Nephron progenitor cell (in vitro differentiated cells): ENCODE measurements around the gene ZBTB46.
A peak's percentile ranks its signal among the peaks of the same experiment; 100 is the strongest.

Experiments
- DNase-seq: peaks from one replicate; pipeline ENCODE4 v3.0.0; 2021
- H3K27ac Mint-ChIP-seq: 2 replicates; pipeline ENCODE4 v1.8.0; 2021; ENCODE audit warnings: mild to moderate bottlenecking, moderate library complexity, mixed read lengths
- H3K27me3 Mint-ChIP-seq: 2 replicates; pipeline ENCODE4 v1.8.0; 2021; ENCODE audit warnings: mild to moderate bottlenecking, low read depth, mixed read lengths; ENCODE audit not compliant: poor library complexity
- H3K36me3 Mint-ChIP-seq: 2 replicates; pipeline ENCODE4 v1.8.0; 2021; ENCODE audit warnings: low read depth, mixed read lengths
- H3K4me1 Mint-ChIP-seq: 2 replicates; pipeline ENCODE4 v1.8.0; 2021; ENCODE audit warnings: mixed read lengths
- H3K4me3 Mint-ChIP-seq: 2 replicates; pipeline ENCODE4 v1.8.0; 2021; ENCODE audit warnings: mild to moderate bottlenecking, moderate library complexity, mixed read lengths
- H3K9me3 Mint-ChIP-seq: 2 replicates; pipeline ENCODE4 v1.8.0; 2021; ENCODE audit warnings: mild to moderate bottlenecking, moderate library complexity, mixed read lengths
- TF ChIP-seq, protein P1 (sequence below): fragments of 200-600 bp; sonication (generic); IDR thresholded peaks from 2 replicates; pipeline ENCODE4 v1.5.0; 2021; ENCODE audit warnings: antibody characterized with exemption

The ZBTB46 gene

DNA sequence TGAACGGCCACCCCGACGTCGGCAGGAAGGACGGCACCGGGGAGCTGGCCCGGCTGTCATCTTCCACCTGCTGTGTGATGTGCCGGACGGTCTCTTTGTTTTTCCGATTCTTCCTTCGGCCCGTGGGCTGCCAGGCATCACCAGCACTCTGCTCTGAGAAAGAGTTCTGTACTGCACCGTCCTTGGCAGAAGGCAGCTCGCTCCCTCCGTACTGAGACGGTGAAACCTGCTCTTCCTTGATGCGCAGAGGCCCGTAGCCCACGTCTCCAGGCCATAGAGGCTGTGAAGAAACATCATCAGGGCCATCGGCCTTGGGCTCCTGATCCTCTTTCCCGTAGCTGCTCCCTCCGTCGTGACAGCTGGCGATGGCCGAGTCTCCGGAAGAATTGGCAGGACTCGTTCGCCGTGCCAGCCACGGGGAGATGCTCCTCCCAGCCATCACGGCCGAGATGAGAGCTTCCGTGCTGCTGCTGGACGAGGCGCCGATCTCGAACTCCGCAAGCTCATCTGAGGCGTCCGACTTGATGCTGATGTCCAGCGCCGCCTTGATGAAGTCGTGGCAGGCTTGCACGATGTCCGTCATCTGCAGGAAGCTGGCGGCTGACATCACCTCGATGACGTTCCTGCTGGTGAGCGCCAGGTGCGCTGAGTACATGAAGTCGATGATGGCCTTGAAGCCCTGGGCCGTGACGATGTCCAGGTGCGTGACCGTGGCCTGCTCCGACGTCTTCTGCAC is 41.1 kb downstream of the ZBTB46 start:
- Mint-ChIP-seq H3K4me3 (no peak overlapping the region), H3K36me3 (peaks cover 39% of the 10 kb centered on the region), H3K27ac (no peak overlapping the region), H3K9me3 (no peaks in the 10 kb centered on the region), H3K4me1 (peaks cover 37% of the 10 kb centered on the region), H3K27me3 (no peaks in the 10 kb centered on the region)
- TF ChIP-seq, protein P1, sequence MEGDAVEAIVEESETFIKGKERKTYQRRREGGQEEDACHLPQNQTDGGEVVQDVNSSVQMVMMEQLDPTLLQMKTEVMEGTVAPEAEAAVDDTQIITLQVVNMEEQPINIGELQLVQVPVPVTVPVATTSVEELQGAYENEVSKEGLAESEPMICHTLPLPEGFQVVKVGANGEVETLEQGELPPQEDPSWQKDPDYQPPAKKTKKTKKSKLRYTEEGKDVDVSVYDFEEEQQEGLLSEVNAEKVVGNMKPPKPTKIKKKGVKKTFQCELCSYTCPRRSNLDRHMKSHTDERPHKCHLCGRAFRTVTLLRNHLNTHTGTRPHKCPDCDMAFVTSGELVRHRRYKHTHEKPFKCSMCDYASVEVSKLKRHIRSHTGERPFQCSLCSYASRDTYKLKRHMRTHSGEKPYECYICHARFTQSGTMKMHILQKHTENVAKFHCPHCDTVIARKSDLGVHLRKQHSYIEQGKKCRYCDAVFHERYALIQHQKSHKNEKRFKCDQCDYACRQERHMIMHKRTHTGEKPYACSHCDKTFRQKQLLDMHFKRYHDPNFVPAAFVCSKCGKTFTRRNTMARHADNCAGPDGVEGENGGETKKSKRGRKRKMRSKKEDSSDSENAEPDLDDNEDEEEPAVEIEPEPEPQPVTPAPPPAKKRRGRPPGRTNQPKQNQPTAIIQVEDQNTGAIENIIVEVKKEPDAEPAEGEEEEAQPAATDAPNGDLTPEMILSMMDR: no peak
- no peak for DNase-seq

DNA sequence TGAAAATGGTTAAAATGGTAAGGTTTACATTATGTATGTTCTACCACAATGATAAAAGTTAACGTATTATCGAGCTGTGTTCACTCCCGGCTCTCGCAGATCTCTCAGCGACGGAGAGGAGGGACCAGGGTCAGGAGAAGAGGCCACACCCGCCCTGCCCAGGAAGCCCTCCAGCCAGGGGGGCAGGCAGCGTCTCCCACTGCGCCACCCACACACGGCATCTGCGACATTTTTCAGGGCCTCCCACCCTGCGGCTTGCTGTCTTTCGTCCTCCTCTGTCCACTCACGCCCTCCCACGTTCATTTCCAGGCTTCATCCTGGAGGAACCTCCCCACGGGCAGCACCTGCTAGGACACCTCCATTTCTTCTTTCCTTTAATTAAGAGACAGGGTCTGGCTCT is 43.3 kb downstream of the ZBTB46 start:
- H3K4me1 Mint-ChIP-seq: peaks cover 23% of the 10 kb centered on the region
- no peaks in the 10 kb centered on the region for H3K9me3 Mint-ChIP-seq
- H3K27me3 Mint-ChIP-seq: peaks cover 5% of the 10 kb centered on the region
- H3K27ac Mint-ChIP-seq: peak overlapping the region; percentile 96
- no peak overlapping the region for H3K4me3 Mint-ChIP-seq
- TF ChIP-seq, protein P1: no peak
- peaks cover 28% of the 10 kb centered on the region for H3K36me3 Mint-ChIP-seq
- DNase-seq: no peak

DNA sequence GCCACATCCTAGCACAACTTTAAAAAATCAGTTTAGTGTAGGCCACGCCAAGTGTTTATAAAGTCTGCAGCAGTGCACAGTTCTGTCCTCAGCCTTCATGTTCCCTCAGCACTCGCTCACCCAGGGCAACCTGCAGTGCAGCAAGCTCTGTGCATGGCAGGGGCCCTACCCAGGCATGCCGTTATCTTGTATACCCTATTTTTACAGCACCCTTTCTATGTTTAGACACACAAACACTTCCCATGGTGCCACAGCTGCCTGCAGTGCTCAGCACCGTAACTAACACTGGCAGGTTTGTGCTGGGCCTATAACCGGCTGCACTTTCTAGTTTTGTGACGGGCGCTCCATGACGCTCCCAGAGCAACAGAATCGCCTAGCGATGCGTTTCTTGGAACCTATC is 43.8 kb downstream of the ZBTB46 start:
- no peak for DNase-seq
- Mint-ChIP-seq H3K9me3 (no peaks in the 10 kb centered on the region), H3K4me1 (peaks cover 18% of the 10 kb centered on the region), H3K36me3 (peaks cover 28% of the 10 kb centered on the region), H3K4me3 (no peak overlapping the region), H3K27me3 (peaks cover 5% of the 10 kb centered on the region), H3K27ac (peak overlapping the region; percentile 88)
- TF ChIP-seq, protein P1: no peak

DNA sequence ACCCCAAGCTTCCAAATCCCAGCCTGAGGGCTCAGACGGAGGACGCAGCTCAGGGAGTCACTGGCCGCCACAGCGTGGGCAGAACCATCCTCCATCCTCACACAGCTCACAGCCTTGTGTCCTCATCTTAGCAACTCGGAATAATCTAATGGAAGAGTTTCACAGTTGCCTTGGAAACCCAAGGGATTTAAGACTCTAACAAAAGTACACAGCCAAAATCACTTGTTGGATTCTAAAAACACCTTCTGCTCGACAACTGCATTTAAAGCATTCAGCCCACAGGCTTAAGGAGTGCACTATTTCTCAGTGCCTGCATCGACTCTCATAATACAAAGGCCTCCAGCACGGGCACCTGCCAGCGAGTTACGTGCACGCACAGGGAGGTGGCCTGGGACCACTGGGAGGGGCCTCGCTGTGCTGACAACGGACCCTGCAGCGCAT is 45.4 kb downstream of the ZBTB46 start:
- Mint-ChIP-seq H3K27ac (peak overlapping the region; percentile 51), H3K36me3 (peaks cover 27% of the 10 kb centered on the region), H3K4me1 (peaks cover 13% of the 10 kb centered on the region), H3K27me3 (peaks cover 8% of the 10 kb centered on the region), H3K9me3 (no peaks in the 10 kb centered on the region), H3K4me3 (no peak overlapping the region)
- no peak for DNase-seq
- TF ChIP-seq, protein P1: no peak

DNA sequence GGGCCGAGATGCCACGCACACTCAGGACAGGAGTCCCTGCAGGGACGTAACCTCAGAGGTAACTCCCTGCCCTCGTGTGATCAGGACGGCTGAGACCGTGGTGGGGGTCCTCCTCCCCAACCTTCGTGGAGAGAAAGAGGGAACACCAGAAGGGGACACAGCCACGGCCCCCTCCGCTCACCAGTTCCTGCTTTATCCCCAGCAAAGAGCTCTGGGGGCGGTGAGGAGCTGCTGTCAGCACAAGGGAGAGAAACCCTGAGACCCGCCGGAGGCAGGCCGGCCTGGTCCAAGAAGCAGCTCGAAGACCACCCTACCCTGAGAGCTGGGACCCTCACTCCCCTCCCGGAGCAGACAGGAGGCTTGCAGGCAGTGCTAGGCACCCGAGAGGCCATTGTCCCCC is 47.1 kb downstream of the ZBTB46 start:
- peaks cover 8% of the 10 kb centered on the region for H3K27me3 Mint-ChIP-seq
- no peak overlapping the region for H3K4me3 Mint-ChIP-seq
- peaks cover 27% of the 10 kb centered on the region for H3K36me3 Mint-ChIP-seq
- no peaks in the 10 kb centered on the region for H3K9me3 Mint-ChIP-seq
- H3K27ac Mint-ChIP-seq: peak overlapping the region; percentile 36
- TF ChIP-seq, protein P1: no peak
- peaks cover 13% of the 10 kb centered on the region for H3K4me1 Mint-ChIP-seq
- DNase-seq: no peak

DNA sequence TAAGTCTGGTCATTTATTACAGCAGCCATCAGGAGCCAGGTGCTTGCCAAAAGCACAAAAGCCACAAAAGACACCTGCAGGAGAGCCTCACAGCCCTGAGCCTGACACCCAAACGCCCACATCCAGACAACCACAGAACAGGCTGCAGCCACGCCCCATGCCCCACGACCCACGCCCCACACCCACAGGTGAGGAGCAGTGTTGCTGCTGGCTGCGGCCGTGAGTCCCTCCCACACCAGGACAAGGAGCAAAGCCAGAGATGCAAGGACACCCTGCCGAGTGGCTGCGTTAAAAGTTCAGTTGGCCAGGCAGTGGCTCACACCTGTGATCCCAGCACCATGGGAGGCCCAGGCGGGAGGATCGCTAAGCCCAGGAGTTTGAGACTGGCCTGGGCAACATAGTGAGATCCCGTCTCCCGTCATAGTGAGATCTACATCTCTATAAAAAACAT is 48.5 kb downstream of the ZBTB46 start:
- Mint-ChIP-seq H3K9me3 (no peaks in the 10 kb centered on the region), H3K36me3 (peaks cover 30% of the 10 kb centered on the region), H3K4me3 (no peak overlapping the region), H3K27me3 (peaks cover 8% of the 10 kb centered on the region), H3K4me1 (peaks cover 8% of the 10 kb centered on the region), H3K27ac (peak overlapping the region; percentile 51)
- no peak for DNase-seq
- TF ChIP-seq, protein P1: no peak
